HG02884 (cell line): ENCODE results near the gene ZNF543.

ENCODE experiments used
- ATAC-seq: cut with Tn5 transposase; IDR thresholded peaks from one replicate; pipeline ENCODE4 v1.9.1; 2021; ENCODE audit warnings: mild to moderate bottlenecking, moderate library complexity; ENCODE audit not compliant: unreplicated experiment

Gene ZNF543

GRCh38 chr19:57377498-57378146 lies 57.4 kb downstream of the ZNF543 start:
- ATAC-seq, result no peak
